Astrocyte (in vitro differentiated cells and primary cell): ENCODE results near the gene CAPN3. TPM values are rescaled to one million over a fixed set of nuclear protein-coding genes. Genes with fewer than 3 reads are reported as not detected.

Source experiments
- DNase-seq: peaks from one replicate; pipeline ENCODE4 v3.0.0-alpha.2; 2010; ENCODE audit warnings: low read depth
- FAIRE-seq: peaks from 2 replicates; lab custom pipeline; 2011; peaks lifted over from hg19 to GRCh38; lab: Jason Lieb, UNC
- H2AFZ ChIP-seq: 2 replicates; pipeline ENCODE4 v1.6.0; 2012; ENCODE audit warnings: low read depth, low read length, inconsistent platforms
- H3K27ac ChIP-seq: 2 replicates; pipeline ENCODE4 v1.5.1; 2011; ENCODE audit warnings: low read depth, low read length, inconsistent platforms
- H3K27me3 ChIP-seq: 2 replicates; pipeline ENCODE4 v1.6.0; 2011; ENCODE audit warnings: low read length, inconsistent platforms; ENCODE audit not compliant: insufficient read depth
- H3K36me3 ChIP-seq: 2 replicates; pipeline ENCODE4 v1.5.1; 2011; ENCODE audit warnings: low read length, inconsistent platforms; ENCODE audit not compliant: insufficient read depth
- H3K4me1 ChIP-seq: 2 replicates; pipeline ENCODE4 v1.5.1; 2011; ENCODE audit warnings: low read length, inconsistent platforms; ENCODE audit not compliant: insufficient read depth
- H3K4me2 ChIP-seq: 2 replicates; pipeline ENCODE4 v1.6.0; 2012; ENCODE audit warnings: low read length, inconsistent platforms
- H3K4me3 ChIP-seq: 2 replicates; pipeline ENCODE4 v1.5.1; 2011; ENCODE audit warnings: low read depth, mild to moderate bottlenecking, low read length, inconsistent platforms; ENCODE audit not compliant: insufficient read depth
- H3K79me2 ChIP-seq: 2 replicates; pipeline ENCODE4 v1.6.0; 2012; ENCODE audit warnings: mild to moderate bottlenecking, low read length, inconsistent platforms; ENCODE audit not compliant: insufficient read depth
- H3K9ac ChIP-seq: 2 replicates; pipeline ENCODE4 v1.6.0; 2012; ENCODE audit warnings: mild to moderate bottlenecking, low read length, inconsistent platforms
- H3K9me3 ChIP-seq: 2 replicates; pipeline ENCODE4 v1.5.1; 2012; ENCODE audit warnings: low read depth, mild to moderate bottlenecking, low read length, inconsistent platforms; ENCODE audit not compliant: insufficient read depth
- H4K20me1 ChIP-seq: 2 replicates; pipeline ENCODE4 v1.6.0; 2012; ENCODE audit warnings: low read length, inconsistent platforms; ENCODE audit not compliant: insufficient read depth
- H3K27ac Mint-ChIP-seq: one replicate; pipeline ENCODE4 v1.8.0; 2021; ENCODE audit warnings: mild to moderate bottlenecking, mixed read lengths; ENCODE audit not compliant: unreplicated experiment
- H3K27me3 Mint-ChIP-seq: one replicate; pipeline ENCODE4 v1.8.0; 2021; ENCODE audit warnings: low read depth, mixed read lengths; ENCODE audit not compliant: unreplicated experiment
- H3K36me3 Mint-ChIP-seq: one replicate; pipeline ENCODE4 v1.8.0; 2021; ENCODE audit warnings: low read depth, mixed read lengths; ENCODE audit not compliant: unreplicated experiment
- H3K4me1 Mint-ChIP-seq: one replicate; pipeline ENCODE4 v1.8.0; 2021; ENCODE audit warnings: low read depth, mixed read lengths; ENCODE audit not compliant: unreplicated experiment
- H3K4me3 Mint-ChIP-seq: one replicate; pipeline ENCODE4 v1.8.0; 2021; ENCODE audit warnings: mild to moderate bottlenecking, moderate library complexity, mixed read lengths; ENCODE audit not compliant: unreplicated experiment
- H3K9me3 Mint-ChIP-seq: one replicate; pipeline ENCODE4 v1.8.0; 2021; ENCODE audit warnings: mild to moderate bottlenecking, mixed read lengths; ENCODE audit not compliant: unreplicated experiment
- EZH2 ChIP-seq: IDR thresholded peaks from 2 replicates; pipeline ENCODE4 v1.6.1; 2012; ENCODE audit warnings: mild to moderate bottlenecking, low read length, inconsistent platforms; ENCODE audit not compliant: insufficient read depth
- total RNA-seq: library from RNA; stranded (reverse); gene quantifications from 2 replicates; pipeline ENCODE4 v1.2.1, GENCODE V29; 2021
- TF ChIP-seq, protein P1 (sequence below): IDR thresholded peaks from 2 replicates; pipeline ENCODE4 v1.5.1; 2011; ENCODE audit warnings: low read depth, mild to moderate bottlenecking, inconsistent platforms, low read length, moderate library complexity; ENCODE audit not compliant: insufficient read depth

CAPN3 gene
- total RNA-seq, 1 donor from 2014 or later = 0.57 TPM

DNA sequence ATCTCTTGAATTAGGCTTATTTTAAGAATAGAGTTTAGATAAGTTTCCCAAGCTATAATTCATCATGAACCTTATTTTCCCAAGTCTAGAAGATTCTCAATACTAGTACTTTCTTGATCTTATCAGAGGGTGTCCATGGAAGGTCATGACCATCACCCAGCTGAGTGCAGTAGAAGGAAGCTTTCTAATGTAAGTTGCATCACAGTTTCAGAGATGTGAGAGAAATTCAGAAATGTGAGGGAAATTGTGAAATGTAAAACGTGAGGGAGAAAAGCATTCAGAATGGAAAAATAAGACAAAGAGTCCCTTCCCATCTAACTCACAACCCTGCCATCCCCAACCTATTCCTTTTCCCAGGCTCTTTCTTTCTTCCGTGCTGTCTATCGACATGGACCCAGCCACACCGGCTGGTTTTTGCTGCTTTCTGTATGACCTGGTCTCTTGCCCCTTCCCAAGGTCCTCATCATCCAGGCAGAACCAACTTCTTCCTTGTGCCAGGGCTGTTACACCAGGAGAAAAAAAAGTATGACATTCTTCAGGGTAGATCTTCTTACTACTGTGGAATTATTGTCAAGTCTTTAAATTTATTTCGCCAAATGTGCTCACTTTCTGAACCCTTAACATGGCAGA, 6.7 kb downstream of the CAPN3 start:
- Mint-ChIP-seq H3K27me3 (peaks cover 3% of the 10 kb centered on the region), H3K36me3 (peaks cover 2% of the 10 kb centered on the region), H3K27ac (no peak overlapping the region), H3K4me3 (no peak overlapping the region), H3K9me3 (peaks cover 4% of the 10 kb centered on the region), H3K4me1 (peaks cover 9% of the 10 kb centered on the region)
- no peak overlapping the region for H3K9ac ChIP-seq
- FAIRE-seq (no peak), DNase-seq (no peak)
- no peak overlapping the region for H3K27ac ChIP-seq
- no peak overlapping the region for H2AFZ ChIP-seq
- H3K4me2 ChIP-seq = no peak overlapping the region
- no peaks in the 10 kb centered on the region for H3K9me3 ChIP-seq
- H4K20me1 ChIP-seq = no peaks in the 10 kb centered on the region
- no peaks in the 10 kb centered on the region for H3K36me3 ChIP-seq
- no peak overlapping the region for H3K4me3 ChIP-seq
- TF ChIP-seq EZH2 = no peak
- TF ChIP-seq, protein P1, sequence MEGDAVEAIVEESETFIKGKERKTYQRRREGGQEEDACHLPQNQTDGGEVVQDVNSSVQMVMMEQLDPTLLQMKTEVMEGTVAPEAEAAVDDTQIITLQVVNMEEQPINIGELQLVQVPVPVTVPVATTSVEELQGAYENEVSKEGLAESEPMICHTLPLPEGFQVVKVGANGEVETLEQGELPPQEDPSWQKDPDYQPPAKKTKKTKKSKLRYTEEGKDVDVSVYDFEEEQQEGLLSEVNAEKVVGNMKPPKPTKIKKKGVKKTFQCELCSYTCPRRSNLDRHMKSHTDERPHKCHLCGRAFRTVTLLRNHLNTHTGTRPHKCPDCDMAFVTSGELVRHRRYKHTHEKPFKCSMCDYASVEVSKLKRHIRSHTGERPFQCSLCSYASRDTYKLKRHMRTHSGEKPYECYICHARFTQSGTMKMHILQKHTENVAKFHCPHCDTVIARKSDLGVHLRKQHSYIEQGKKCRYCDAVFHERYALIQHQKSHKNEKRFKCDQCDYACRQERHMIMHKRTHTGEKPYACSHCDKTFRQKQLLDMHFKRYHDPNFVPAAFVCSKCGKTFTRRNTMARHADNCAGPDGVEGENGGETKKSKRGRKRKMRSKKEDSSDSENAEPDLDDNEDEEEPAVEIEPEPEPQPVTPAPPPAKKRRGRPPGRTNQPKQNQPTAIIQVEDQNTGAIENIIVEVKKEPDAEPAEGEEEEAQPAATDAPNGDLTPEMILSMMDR = no peak
- no peaks in the 10 kb centered on the region for H3K27me3 ChIP-seq
- no peaks in the 10 kb centered on the region for H3K4me1 ChIP-seq
- no peaks in the 10 kb centered on the region for H3K79me2 ChIP-seq

DNA sequence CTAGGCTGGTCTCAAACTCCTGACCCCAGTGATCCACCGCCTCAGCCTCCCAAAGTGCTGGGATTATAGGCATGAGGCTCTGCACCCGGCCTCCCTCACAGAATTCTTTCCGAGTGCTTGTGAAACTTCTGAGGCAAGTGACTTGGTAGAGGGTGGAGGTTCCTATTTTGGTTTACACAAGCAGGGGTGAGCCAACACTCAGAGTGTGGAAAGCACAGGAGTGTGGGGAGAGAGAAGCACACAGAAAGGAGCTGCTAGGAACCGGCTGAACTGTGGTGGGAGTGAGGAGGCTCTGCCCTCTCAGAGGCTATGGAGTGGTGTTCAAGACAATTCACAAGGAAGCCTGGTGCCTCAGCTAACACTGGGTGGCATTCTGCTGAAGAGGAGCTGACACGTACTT, 7.7 kb downstream of the CAPN3 start:
- Histone ChIP-seq H3K79me2 (no peaks in the 10 kb centered on the region), H3K4me3 (no peak overlapping the region), H3K36me3 (no peaks in the 10 kb centered on the region), H3K9ac (no peak overlapping the region), H3K27me3 (no peaks in the 10 kb centered on the region), H4K20me1 (no peaks in the 10 kb centered on the region), H3K4me1 (no peaks in the 10 kb centered on the region), H3K27ac (no peak overlapping the region), H3K4me2 (no peak overlapping the region), H2AFZ (no peak overlapping the region), H3K9me3 (no peaks in the 10 kb centered on the region)
- H3K27ac Mint-ChIP-seq = peak overlapping the region; percentile 18
- no peak for TF ChIP-seq EZH2
- TF ChIP-seq, protein P1 = no peak
- H3K4me3 Mint-ChIP-seq = no peak overlapping the region
- peaks cover 3% of the 10 kb centered on the region for H3K27me3 Mint-ChIP-seq
- FAIRE-seq (no peak), DNase-seq (no peak)
- peaks cover 2% of the 10 kb centered on the region for H3K36me3 Mint-ChIP-seq
- peaks cover 4% of the 10 kb centered on the region for H3K9me3 Mint-ChIP-seq
- H3K4me1 Mint-ChIP-seq = peaks cover 9% of the 10 kb centered on the region

DNA sequence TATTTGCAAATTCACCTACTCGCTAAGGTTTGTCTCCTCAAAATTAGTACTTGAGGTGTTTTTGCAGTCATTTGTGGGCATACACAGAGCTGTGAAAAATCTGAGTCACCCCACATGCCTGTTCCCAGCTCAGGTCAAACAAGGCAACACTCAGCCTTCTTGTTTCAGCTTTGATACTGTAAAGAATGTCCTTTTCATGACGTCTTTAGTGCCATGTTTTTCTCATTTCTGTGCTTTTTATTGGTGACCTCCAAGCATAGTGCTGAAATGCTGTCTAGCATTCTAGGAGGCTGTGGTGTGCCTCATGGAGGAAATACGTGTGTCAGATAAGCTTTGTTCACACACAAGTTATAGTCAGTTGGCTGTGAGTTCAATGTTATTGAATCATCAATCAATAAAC, 8.8 kb downstream of the CAPN3 start:
- Mint-ChIP-seq H3K27me3 (peaks cover 3% of the 10 kb centered on the region), H3K9me3 (peaks cover 4% of the 10 kb centered on the region)
- FAIRE-seq = no peak

More for the DNA sequence above, 8.8 kb downstream of the CAPN3 start:
- Histone ChIP-seq H3K4me2 (no peak overlapping the region), H3K79me2 (no peaks in the 10 kb centered on the region), H3K9ac (no peak overlapping the region), H3K4me3 (no peak overlapping the region), H3K4me1 (no peaks in the 10 kb centered on the region), H3K9me3 (no peaks in the 10 kb centered on the region), H2AFZ (no peak overlapping the region), H3K36me3 (no peaks in the 10 kb centered on the region), H3K27me3 (no peaks in the 10 kb centered on the region), H3K27ac (no peak overlapping the region), H4K20me1 (no peaks in the 10 kb centered on the region)
- TF ChIP-seq, protein P1 = no peak
- TF ChIP-seq EZH2 = no peak
- peaks cover 9% of the 10 kb centered on the region for H3K4me1 Mint-ChIP-seq
- DNase-seq = no peak
- H3K27ac Mint-ChIP-seq = no peak overlapping the region
- H3K4me3 Mint-ChIP-seq = no peak overlapping the region
- peaks cover 2% of the 10 kb centered on the region for H3K36me3 Mint-ChIP-seq
